Sigmoid colon (tissue), 4 donors: ENCODE data around the gene METAP2.

Source experiments
- CTCF ChIP-seq, 4 experiments: fragments of 450-650 bp in 3 of 4; fragments of 200-600 bp in 1 of 4; IDR thresholded peaks; one replicate each; pipeline ENCODE4 v1.5.1; 2016 to 2019; ENCODE audit warnings: antibody characterized with exemption in 4 of 4, mild to moderate bottlenecking in 3 of 4, moderate library complexity in 2 of 4
- POLR2AphosphoS5 ChIP-seq, 4 donors: sonication (generic); formaldehyde crosslinking; IDR thresholded peaks; one replicate each; pipeline ENCODE4 v1.6.1; 2017; ENCODE audit warnings: antibody characterized with exemption in 4 of 4

- no peak for TF ChIP-seq CTCF (IDR thresholded peaks at IDR 0.05)
- TF ChIP-seq POLR2AphosphoS5 (IDR thresholded peaks at IDR 0.05): no peak
These were observed 79.4 kb downstream of the METAP2 start for GRCh38 chr12:95553197-95553943.
